PC-9 (cell line): ENCODE data around the gene GRP.

Source experiments
- CTCF ChIP-seq: fragments of 200-600 bp; sonication (generic); conservative IDR thresholded peaks from 2 replicates; pipeline ENCODE4 v1.6.1; 2017; ENCODE audit warnings: mixed run types, antibody characterized with exemption, mild to moderate bottlenecking, moderate library complexity
- EZH2 ChIP-seq: fragments of 200-600 bp; sonication (generic); IDR thresholded peaks from 2 replicates; pipeline ENCODE4 v1.8.0; 2017; ENCODE audit warnings: antibody characterized with exemption, low read depth

GRCh38 chr18:59218018-59218417 lies 1.9 kb upstream of the GRP start:
- TF ChIP-seq CTCF: no peak
- no peak for TF ChIP-seq EZH2
